ENCODE data around the gene ZNF654.

ZNF654 gene

GRCh38 chr3:88059380-88060170 is 520 bp downstream of the ZNF654 start:
- DNase-seq (ENCODE audit: low spot score), result peak; percentile 75
- Histone ChIP-seq H3K27ac (peak overlapping the region; percentile 90 to 97), H3K4me3 (peak overlapping the region; percentile 77)
- TF ChIP-seq, protein P1, sequence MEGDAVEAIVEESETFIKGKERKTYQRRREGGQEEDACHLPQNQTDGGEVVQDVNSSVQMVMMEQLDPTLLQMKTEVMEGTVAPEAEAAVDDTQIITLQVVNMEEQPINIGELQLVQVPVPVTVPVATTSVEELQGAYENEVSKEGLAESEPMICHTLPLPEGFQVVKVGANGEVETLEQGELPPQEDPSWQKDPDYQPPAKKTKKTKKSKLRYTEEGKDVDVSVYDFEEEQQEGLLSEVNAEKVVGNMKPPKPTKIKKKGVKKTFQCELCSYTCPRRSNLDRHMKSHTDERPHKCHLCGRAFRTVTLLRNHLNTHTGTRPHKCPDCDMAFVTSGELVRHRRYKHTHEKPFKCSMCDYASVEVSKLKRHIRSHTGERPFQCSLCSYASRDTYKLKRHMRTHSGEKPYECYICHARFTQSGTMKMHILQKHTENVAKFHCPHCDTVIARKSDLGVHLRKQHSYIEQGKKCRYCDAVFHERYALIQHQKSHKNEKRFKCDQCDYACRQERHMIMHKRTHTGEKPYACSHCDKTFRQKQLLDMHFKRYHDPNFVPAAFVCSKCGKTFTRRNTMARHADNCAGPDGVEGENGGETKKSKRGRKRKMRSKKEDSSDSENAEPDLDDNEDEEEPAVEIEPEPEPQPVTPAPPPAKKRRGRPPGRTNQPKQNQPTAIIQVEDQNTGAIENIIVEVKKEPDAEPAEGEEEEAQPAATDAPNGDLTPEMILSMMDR (IDR thresholded peaks at IDR 0.05), result no peak

- no peak for DNase-seq (ENCODE audit: low spot score)
- TF ChIP-seq, protein P1 (IDR thresholded peaks at IDR 0.05), result no peak
- no peak overlapping the region for H3K27ac ChIP-seq
- peak overlapping the region; percentile 33 for H3K4me3 ChIP-seq
Measured at GRCh38 chr3:88061746-88062145, 2.7 kb downstream of the ZNF654 start.

DNA sequence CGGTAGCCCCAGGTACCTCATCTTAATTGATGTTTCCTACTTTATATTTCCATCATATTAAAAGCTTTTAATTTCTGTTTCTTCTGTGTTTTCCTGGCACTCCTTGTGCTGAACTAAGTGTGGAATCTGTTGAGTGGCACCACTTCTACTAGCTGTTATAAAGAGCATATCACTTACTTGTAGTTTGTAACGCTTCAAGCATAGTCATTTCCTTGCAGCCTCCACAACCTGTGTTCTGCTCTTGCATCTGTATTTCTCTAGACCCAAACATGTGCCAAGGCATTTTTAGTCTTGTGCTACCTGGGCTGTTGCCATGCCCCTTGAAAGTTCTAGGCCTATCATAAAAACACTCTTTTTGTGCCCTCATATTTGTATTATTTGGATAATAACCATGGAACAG is 16.0 kb downstream of the ZNF654 start:
- DNase-seq (ENCODE audit: low spot score), result no peak
- H3K27ac ChIP-seq, result no peak overlapping the region
- TF ChIP-seq, protein P1 (IDR thresholded peaks at IDR 0.05), result no peak
- H3K4me3 ChIP-seq, result no peak overlapping the region

GRCh38 chr3:88075497-88075896 is 16.4 kb downstream of the ZNF654 start:
- no peak overlapping the region for H3K4me3 ChIP-seq
- TF ChIP-seq, protein P1 (IDR thresholded peaks at IDR 0.05), result no peak
- H3K27ac ChIP-seq, result no peak overlapping the region
- DNase-seq (ENCODE audit: low spot score), result no peak

DNA sequence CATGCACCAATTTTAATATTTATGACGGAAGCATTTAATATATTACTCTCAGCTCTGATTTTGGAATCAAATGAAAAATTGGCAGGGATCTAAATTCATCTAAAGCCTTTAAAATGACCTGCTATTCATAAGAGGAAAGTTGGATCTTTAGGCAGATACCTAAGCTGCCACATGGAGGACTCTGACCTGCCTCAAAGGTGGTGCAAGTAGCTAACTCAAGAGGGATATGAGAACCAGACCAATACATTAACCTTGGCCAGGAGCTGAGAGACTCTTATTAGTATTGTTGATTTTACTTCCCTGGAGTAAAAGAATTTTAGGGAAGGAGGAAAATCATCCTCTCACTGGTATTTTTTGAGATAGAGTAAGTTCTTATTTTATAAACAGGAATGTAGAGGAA is 17.7 kb downstream of the ZNF654 start:
- DNase-seq (ENCODE audit: low spot score), result no peak
- H3K27ac ChIP-seq, result no peak overlapping the region

GRCh38 chr3:88078932-88079331 is 19.9 kb downstream of the ZNF654 start:
- no peak for DNase-seq (ENCODE audit: low spot score)
- TF ChIP-seq, protein P1 (IDR thresholded peaks at IDR 0.05), result no peak
- no peak overlapping the region for H3K27ac ChIP-seq
- H3K4me3 ChIP-seq, result no peak overlapping the region

More for the DNA sequence above, 17.7 kb downstream of the ZNF654 start:
- TF ChIP-seq, protein P1 (IDR thresholded peaks at IDR 0.05), result no peak
- H3K4me3 ChIP-seq, result no peak overlapping the region

DNA sequence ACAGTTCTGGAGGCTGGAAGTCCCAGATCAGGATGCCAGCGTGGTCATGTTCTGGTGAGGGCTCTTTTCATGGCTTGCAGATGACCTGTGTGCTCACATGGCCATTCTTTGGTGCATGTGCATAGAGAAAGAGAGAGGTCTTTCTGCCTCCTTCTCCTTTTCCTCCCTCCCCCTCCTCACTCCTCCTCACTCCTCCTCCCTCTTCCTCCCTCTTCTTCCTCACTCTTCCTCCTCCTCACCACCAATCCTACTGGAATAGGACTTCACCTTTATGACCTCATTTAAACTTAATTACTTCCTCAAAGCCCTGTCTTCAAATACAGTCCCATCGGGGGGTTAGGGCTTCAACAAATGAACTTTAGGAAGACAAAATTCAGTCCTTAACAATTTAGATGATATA is 23.8 kb downstream of the ZNF654 start:
- H3K4me3 ChIP-seq, result no peak overlapping the region
- no peak overlapping the region for H3K27ac ChIP-seq
- no peak for DNase-seq (ENCODE audit: low spot score)
- TF ChIP-seq, protein P1 (IDR thresholded peaks at IDR 0.05), result no peak

All from coronary artery (tissue), 2 donors.